Activated T-cell treated with anti-CD3 and anti-CD28 coated beads, Interleukin-2, amount 50 U/mL, for 1 hour (primary cell): Measurements from ENCODE around the gene TMEM154.
A peak's percentile ranks its signal among the peaks of the same experiment; 100 is the strongest.

ENCODE experiments used
- DNase-seq: peaks from one replicate; pipeline ENCODE4 v3.0.0-alpha.2; 2020

The TMEM154 gene

GRCh38 chr4:152679414-152680281, at the start of gene TMEM154:
TSS of gene TMEM154 (minus strand) at chr4:152679997. CDS start at chr4:152679933, 64 bp downstream.
- peak; percentile 72 for DNase-seq

- no peak for DNase-seq
These were observed 49.7 kb upstream of the TMEM154 start for GRCh38 chr4:152729466-152729865.

- no peak for DNase-seq
These were observed 48.5 kb upstream of the TMEM154 start for GRCh38 chr4:152728343-152728742.

- no peak for DNase-seq
These were observed 48.0 kb upstream of the TMEM154 start for GRCh38 chr4:152727784-152728183.

GRCh38 chr4:152724494-152724893, 44.7 kb upstream of the TMEM154 start:
- DNase-seq: no peak

GRCh38 chr4:152723236-152723635, 43.4 kb upstream of the TMEM154 start:
- DNase-seq: no peak

GRCh38 chr4:152719801-152720556, 40.2 kb upstream of the TMEM154 start:
- DNase-seq: no peak

GRCh38 chr4:152719291-152719690, 39.5 kb upstream of the TMEM154 start:
- DNase-seq: no peak

- DNase-seq: no peak
These were observed 35.3 kb upstream of the TMEM154 start for GRCh38 chr4:152715076-152715475.

GRCh38 chr4:152713951-152714705, 34.3 kb upstream of the TMEM154 start:
- no peak for DNase-seq

GRCh38 chr4:152709675-152710438, 30.1 kb upstream of the TMEM154 start:
- DNase-seq: no peak

- DNase-seq: no peak
These were observed 29.0 kb upstream of the TMEM154 start for GRCh38 chr4:152708796-152709195.

- no peak for DNase-seq
These were observed 28.6 kb upstream of the TMEM154 start for GRCh38 chr4:152708361-152708760.

GRCh38 chr4:152707632-152708031, 27.8 kb upstream of the TMEM154 start:
- no peak for DNase-seq

GRCh38 chr4:152705903-152706302, 26.1 kb upstream of the TMEM154 start:
- no peak for DNase-seq

GRCh38 chr4:152704788-152705187, 25.0 kb upstream of the TMEM154 start:
- DNase-seq: no peak

GRCh38 chr4:152700151-152700550, 20.4 kb upstream of the TMEM154 start:
- no peak for DNase-seq

GRCh38 chr4:152699313-152699712, 19.5 kb upstream of the TMEM154 start:
- DNase-seq: no peak

- DNase-seq: no peak
These were observed 18.3 kb upstream of the TMEM154 start for GRCh38 chr4:152698089-152698499.

- no peak for DNase-seq
These were observed 17.7 kb upstream of the TMEM154 start for GRCh38 chr4:152697284-152698088.

- peak; percentile 28 for DNase-seq
These were observed 17.0 kb upstream of the TMEM154 start for GRCh38 chr4:152696764-152697261.
